ENCODE measurements around the gene ATXN1L. TPM values are rescaled to one million over a fixed set of nuclear protein-coding genes. Genes with fewer than 3 reads are reported as not detected.

Gene ATXN1L
- total RNA-seq, 2 donors from 2014 or later = 14.5 to 16.2 TPM

GRCh38 chr16:71894921-71895678, 49.3 kb downstream of the ATXN1L start, which contains the start of gene IST1:
Gene IST1 (plus strand): TSS chr16:71895531. CDS start chr16:71915641, 20,110 bp downstream.
- DNase-seq (peak; percentile 97 to 98 (median 98)), ATAC-seq (peak; percentile 96)
- WGBS, 2 donors = 0% methylated on average over 15 to 67 of the region's 67 CpGs
- Histone ChIP-seq H3K4me3 (peak within 1 kb of the TSS; percentile 57 to 100), H3K36me3 (replicated peaks in 1 of 2; ENCODE audit: insufficient read depth in 1 of 2, low read depth in 2 of 2) (no peaks in the 10 kb centered on the region), H3K9me3 (no peaks in the 10 kb centered on the region), H3K27ac (peak within 1 kb of the TSS; percentile 80 to 99 (median 96)), H3K4me1 (peaks cover 45% of the 10 kb centered on the region), H3K27me3 (no peaks in the 10 kb centered on the region)
- intact Hi-C loops (cut with DNase I) = loop anchor here (10.0 kb wide), 1 partner anchor 80 kb away; no protein-coding TSS in a partner anchor
- peak in 1 of 7 experiments; percentile 8 for TF ChIP-seq CTCF (IDR thresholded peaks at IDR 0.05)
- peak; percentile 93 to 96 (median 96) for TF ChIP-seq POLR2A (IDR thresholded peaks at IDR 0.05)

GRCh38 chr16:71895679-71896365, 50.0 kb downstream of the ATXN1L start:
- no peaks in the 10 kb centered on the region for H3K27me3 ChIP-seq
- TF ChIP-seq CTCF (IDR thresholded peaks at IDR 0.05) (no peak), POLR2A (IDR thresholded peaks at IDR 0.05) (no peak)
- peaks cover 51% of the 10 kb centered on the region for H3K4me1 ChIP-seq
- 0% methylated on average over 8 to 44 of the region's 44 CpGs for WGBS, 2 donors
- H3K27ac ChIP-seq = peak overlapping the region; percentile 80 to 99 (median 96)
- intact Hi-C loops (cut with DNase I) = loop anchor here (10.0 kb wide), 1 partner anchor 81 kb away; no protein-coding TSS in a partner anchor
- H3K4me3 ChIP-seq = peak overlapping the region; percentile 57 to 100
- DNase-seq (peak; percentile 23 to 33 (median 26)), ATAC-seq (peak; percentile 15)
- no peaks in the 10 kb centered on the region for H3K36me3 ChIP-seq (replicated peaks in 1 of 2; ENCODE audit: insufficient read depth in 1 of 2, low read depth in 2 of 2)
- no peaks in the 10 kb centered on the region for H3K9me3 ChIP-seq

GRCh38 chr16:71896764-71897368, 51.1 kb downstream of the ATXN1L start:
- H3K36me3 ChIP-seq (replicated peaks in 1 of 2; ENCODE audit: insufficient read depth in 1 of 2, low read depth in 2 of 2) = no peaks in the 10 kb centered on the region
- no peak for TF ChIP-seq CTCF (IDR thresholded peaks at IDR 0.05)
- TF ChIP-seq POLR2A (IDR thresholded peaks at IDR 0.05) = no peak
- intact Hi-C loops (cut with DNase I) = loop anchor here (10.0 kb wide), 1 partner anchor 82 kb away; no protein-coding TSS in a partner anchor
- ATAC-seq (no peak), DNase-seq (no peak)
- H3K9me3 ChIP-seq = no peaks in the 10 kb centered on the region
- H3K4me3 ChIP-seq = no peak overlapping the region
- peak overlapping the region in 2 of 4 donors; percentile 95 to 99 for H3K27ac ChIP-seq
- H3K4me1 ChIP-seq = peaks cover 60% of the 10 kb centered on the region
- no peaks in the 10 kb centered on the region for H3K27me3 ChIP-seq
- WGBS, 2 donors = 52 to 62% methylated on average over 15 of the region's 15 CpGs

GRCh38 chr16:71899171-71899570, 53.4 kb downstream of the ATXN1L start:
- no peaks in the 10 kb centered on the region for H3K27me3 ChIP-seq
- 97 to 98% methylated on average over 4 of the region's 4 CpGs for WGBS, 2 donors
- peaks cover 60% of the 10 kb centered on the region for H3K4me1 ChIP-seq
- intact Hi-C loops (cut with DNase I) = loop anchor here (10.0 kb wide), 1 partner anchor 84 kb away; no protein-coding TSS in a partner anchor
- no peaks in the 10 kb centered on the region for H3K9me3 ChIP-seq
- H3K36me3 ChIP-seq (replicated peaks in 1 of 2; ENCODE audit: insufficient read depth in 1 of 2, low read depth in 2 of 2) = no peaks in the 10 kb centered on the region
- no peak for DNase-seq
- TF ChIP-seq POLR2A (IDR thresholded peaks at IDR 0.05) (no peak), CTCF (IDR thresholded peaks at IDR 0.05) (no peak)
- ATAC-seq = no peak
- H3K27ac ChIP-seq = no peak overlapping the region
- H3K4me3 ChIP-seq = no peak overlapping the region
